Ascending aorta (tissue), 2 donors: Measurements from ENCODE around the gene FBLN7. TPM values are rescaled to one million over a fixed set of nuclear protein-coding genes. Genes with fewer than 3 reads are reported as not detected.

Experiments used
- DNase-seq, 2 donors: peaks; one replicate each; pipeline ENCODE4 v3.0.0-alpha.2; 2019; ENCODE audit warnings: low spot score in 2 of 2
- H3K27ac ChIP-seq, 2 donors: fragments of 200-600 bp; sonication (generic); one replicate each; pipeline ENCODE4 v1.5.1; 2016 to 2017; ENCODE audit warnings: mild to moderate bottlenecking in 1 of 2
- H3K27me3 ChIP-seq: fragments of 200-600 bp; sonication (generic); one replicate; pipeline ENCODE4 v1.5.1; 2017
- H3K36me3 ChIP-seq, 2 donors: fragments of 200-600 bp; sonication (generic); one replicate each; pipeline ENCODE4 v1.5.1; 2016
- H3K4me1 ChIP-seq, 2 donors: fragments of 200-600 bp; sonication (generic); one replicate each; pipeline ENCODE4 v1.5.1; 2016 to 2017; ENCODE audit warnings: mild to moderate bottlenecking in 1 of 2
- H3K4me3 ChIP-seq, 2 donors: fragments of 200-600 bp; sonication (generic); one replicate each; pipeline ENCODE4 v1.5.1; 2016 to 2017; ENCODE audit warnings: mild to moderate bottlenecking in 1 of 2
- H3K9me3 ChIP-seq, 2 donors: fragments of 200-600 bp; sonication (generic); one replicate each; pipeline ENCODE4 v1.5.1; 2016
- CTCF ChIP-seq, 3 experiments: fragments of 200-600 bp in 2 of 3; fragments of 450-650 bp in 1 of 3; sonication (generic) in 2 of 3; IDR thresholded peaks; one replicate each; pipeline ENCODE4 v1.5.1; 2016 to 2019; ENCODE audit warnings: antibody characterized with exemption in 3 of 3, mild to moderate bottlenecking in 1 of 3, moderate library complexity in 1 of 3
- intact Hi-C: fragments of 100-400 bp; cut with DNase I; formaldehyde crosslinking; loops from one replicate; pipeline ENCODE4 v1.15.1; 2023
- total RNA-seq: library from RNA; depleted of rRNA; stranded (reverse); fragments of >200 nt; gene quantifications from one replicate; pipeline ENCODE4 v1.1.0, GENCODE V29; 2016

FBLN7 gene
- total RNA-seq, result 0.43 TPM

- TF ChIP-seq CTCF (IDR thresholded peaks at IDR 0.05), result no peak
- DNase-seq, result no peak
- Histone ChIP-seq H3K4me1 (peaks cover 0 to 8% of the 10 kb centered on the region in 2 donors), H3K27me3 (no peaks in the 10 kb centered on the region), H3K36me3 (no peaks in the 10 kb centered on the region), H3K9me3 (no peaks in the 10 kb centered on the region), H3K27ac (peak within 1 kb of the TSS; percentile 12 to 51), H3K4me3 (peak within 1 kb of the TSS; percentile 83 to 84)
- intact Hi-C loops, result no loop called here
These were observed at the start of gene FBLN7 for GRCh38 chr2:112138159-112139032. TSS of gene FBLN7 (plus strand) at chr2:112138385. CDS start at chr2:112138656, 271 bp downstream.

- no peaks in the 10 kb centered on the region for H3K27me3 ChIP-seq
- H3K27ac ChIP-seq, result no peak overlapping the region
- intact Hi-C loops, result no loop called here
- TF ChIP-seq CTCF (IDR thresholded peaks at IDR 0.05), result no peak
- H3K4me3 ChIP-seq, result no peak overlapping the region
- no peaks in the 10 kb centered on the region for H3K9me3 ChIP-seq
- DNase-seq, result no peak
- peaks cover 38 to 62% of the 10 kb centered on the region in 2 donors for H3K36me3 ChIP-seq
- H3K4me1 ChIP-seq, result no peaks in the 10 kb centered on the region
These were observed 48.8 kb upstream of the FBLN7 start for GRCh38 chr2:112089375-112089774.

- Histone ChIP-seq H3K9me3 (no peaks in the 10 kb centered on the region), H3K27ac (no peak overlapping the region), H3K27me3 (no peaks in the 10 kb centered on the region), H3K4me1 (no peaks in the 10 kb centered on the region), H3K4me3 (no peak overlapping the region), H3K36me3 (peaks cover 24 to 42% of the 10 kb centered on the region in 2 donors)
- no peak for DNase-seq
- intact Hi-C loops, result no loop called here
- TF ChIP-seq CTCF (IDR thresholded peaks at IDR 0.05), result no peak
These were observed 45.7 kb upstream of the FBLN7 start for GRCh38 chr2:112092286-112093041.

GRCh38 chr2:112093216-112093615, 45.0 kb upstream of the FBLN7 start:
- H3K27ac ChIP-seq, result no peak overlapping the region
- H3K4me3 ChIP-seq, result no peak overlapping the region
- no peak for DNase-seq
- H3K27me3 ChIP-seq, result no peaks in the 10 kb centered on the region
- peaks cover 21 to 41% of the 10 kb centered on the region in 2 donors for H3K36me3 ChIP-seq
- no peak for TF ChIP-seq CTCF (IDR thresholded peaks at IDR 0.05)
- no peaks in the 10 kb centered on the region for H3K4me1 ChIP-seq
- H3K9me3 ChIP-seq, result no peaks in the 10 kb centered on the region
- intact Hi-C loops, result no loop called here

- H3K4me1 ChIP-seq, result no peaks in the 10 kb centered on the region
- H3K27ac ChIP-seq, result no peak overlapping the region
- no peak for TF ChIP-seq CTCF (IDR thresholded peaks at IDR 0.05)
- H3K36me3 ChIP-seq, result peaks cover 29 to 47% of the 10 kb centered on the region in 2 donors
- intact Hi-C loops, result no loop called here
- H3K9me3 ChIP-seq, result no peaks in the 10 kb centered on the region
- DNase-seq, result no peak
- no peak overlapping the region for H3K4me3 ChIP-seq
- no peaks in the 10 kb centered on the region for H3K27me3 ChIP-seq
These were observed 42.5 kb upstream of the FBLN7 start for GRCh38 chr2:112095681-112096080.
